Esophagus squamous epithelium (tissue), 5 donors: ENCODE data around the gene GPR137. TPM values are rescaled to one million over a fixed set of nuclear protein-coding genes. Genes with fewer than 3 reads are reported as not detected.

Experiments used
- DNase-seq: peaks from one replicate; lab custom pipeline; 2025; lab: John Stamatoyannopoulos, UW
- H3K27ac ChIP-seq, 4 donors: fragments of 200-600 bp; sonication (generic); one replicate each; pipeline ENCODE4 v1.5.1; 2016 to 2019; ENCODE audit warnings: mild to moderate bottlenecking in 1 of 4
- H3K27me3 ChIP-seq, 4 donors: fragments of 200-600 bp; sonication (generic); 1 replicate in 3 of 4; 2 replicates in 1 of 4; pipeline versions ENCODE4 v1.5.1 to v1.6.0; 2017 to 2021; ENCODE audit warnings: antibody characterized with exemption in 1 of 4
- H3K36me3 ChIP-seq, 3 donors: fragments of 200-600 bp; sonication (generic); one replicate each; pipeline ENCODE4 v1.5.1; 2016 to 2019
- H3K4me1 ChIP-seq, 3 donors: fragments of 200-600 bp; sonication (generic); one replicate each; pipeline ENCODE4 v1.5.1; 2017 to 2019
- H3K4me3 ChIP-seq, 4 donors: fragments of 200-600 bp; sonication (generic); 1 replicate in 3 of 4; 2 replicates in 1 of 4; pipeline ENCODE4 v1.5.1; 2016 to 2019; ENCODE audit warnings: mild to moderate bottlenecking in 2 of 4, moderate library complexity in 1 of 4
- H3K9me3 ChIP-seq, 3 donors: fragments of 200-600 bp; sonication (generic); one replicate each; pipeline ENCODE4 v1.5.1; 2016 to 2019
- POLR2A ChIP-seq, 4 donors: fragments of 450-650 bp; IDR thresholded peaks; one replicate each; pipeline ENCODE4 v1.6.1; 2017; ENCODE audit warnings: antibody characterized with exemption in 4 of 4, mild to moderate bottlenecking in 4 of 4, moderate library complexity in 3 of 4
- WGBS, 2 donors: methylation state at CpG; one replicate each; pipeline ENCODE4 v1.1.5; 2018; 5-methylcytosine and 5-hydroxymethylcytosine counted together
- intact Hi-C: fragments of 100-400 bp; cut with DNase I; formaldehyde crosslinking; loops from one replicate; pipeline ENCODE4 v1.15.0; 2022
- total RNA-seq, 4 donors: library from RNA; depleted of rRNA; stranded (reverse); fragments of >200 nt; gene quantifications; one replicate each; pipeline ENCODE4 v1.1.0, GENCODE V29; 2016
- TF ChIP-seq, protein P1 (sequence below), 6 experiments: fragments of 450-650 bp in 4 of 6; fragments of 200-600 bp in 2 of 6; sonication (generic) in 2 of 6; IDR thresholded peaks; one replicate each; pipeline ENCODE4 v1.5.1; 2016 to 2019; ENCODE audit warnings: antibody characterized with exemption in 6 of 6, mild to moderate bottlenecking in 4 of 6, moderate library complexity in 4 of 6
- donor health status: DM: yes; HTN: yes; CAD: no.

GPR137 gene
- total RNA-seq, 4 donors from 2014 or later: 17.5 to 19.9 (median 19.2) TPM

DNA sequence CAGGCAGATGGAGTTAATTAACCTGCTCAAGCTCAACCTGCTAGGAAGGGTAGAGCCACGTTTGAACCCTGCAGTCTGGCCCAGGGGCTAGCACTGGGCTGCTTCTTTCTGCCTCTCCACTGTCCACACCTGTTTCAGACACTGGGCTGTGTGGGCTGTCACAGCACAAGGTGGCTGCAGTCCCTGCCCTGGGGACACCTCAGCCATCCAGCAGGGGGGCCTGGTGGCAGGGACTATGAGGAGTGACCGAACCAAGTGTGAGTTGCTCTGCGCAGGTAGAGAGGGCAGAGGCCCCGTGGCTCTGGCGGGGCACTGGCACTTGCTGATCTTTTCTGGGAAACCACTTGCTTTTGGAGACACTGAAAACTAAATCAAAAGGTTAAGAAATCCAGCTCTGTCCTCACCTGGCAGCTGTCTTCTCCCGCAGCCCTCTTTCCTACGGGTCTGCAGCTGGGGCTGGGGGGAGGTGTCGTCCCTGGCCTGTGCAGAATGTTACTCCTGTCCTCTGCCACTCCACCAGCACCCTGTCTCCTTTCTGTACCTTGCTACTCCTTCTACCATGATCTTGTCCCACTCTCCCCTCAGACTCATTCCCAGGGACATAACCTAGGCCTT lies 7.0 kb upstream of the GPR137 start:
- H3K36me3 ChIP-seq: peaks cover 4 to 72% (median 9%) of the 10 kb centered on the region in 3 donors
- H3K27ac ChIP-seq: no peak overlapping the region
- DNase-seq: no peak
- no peaks in the 10 kb centered on the region for H3K27me3 ChIP-seq
- intact Hi-C loops: no loop called here
- no peak overlapping the region for H3K4me3 ChIP-seq
- 88 to 97% methylated on average over 4 to 5 of the region's 8 CpGs for WGBS, 2 donors
- H3K9me3 ChIP-seq: no peaks in the 10 kb centered on the region
- peaks cover 17 to 58% (median 20%) of the 10 kb centered on the region in 3 donors for H3K4me1 ChIP-seq
- TF ChIP-seq, protein P1, sequence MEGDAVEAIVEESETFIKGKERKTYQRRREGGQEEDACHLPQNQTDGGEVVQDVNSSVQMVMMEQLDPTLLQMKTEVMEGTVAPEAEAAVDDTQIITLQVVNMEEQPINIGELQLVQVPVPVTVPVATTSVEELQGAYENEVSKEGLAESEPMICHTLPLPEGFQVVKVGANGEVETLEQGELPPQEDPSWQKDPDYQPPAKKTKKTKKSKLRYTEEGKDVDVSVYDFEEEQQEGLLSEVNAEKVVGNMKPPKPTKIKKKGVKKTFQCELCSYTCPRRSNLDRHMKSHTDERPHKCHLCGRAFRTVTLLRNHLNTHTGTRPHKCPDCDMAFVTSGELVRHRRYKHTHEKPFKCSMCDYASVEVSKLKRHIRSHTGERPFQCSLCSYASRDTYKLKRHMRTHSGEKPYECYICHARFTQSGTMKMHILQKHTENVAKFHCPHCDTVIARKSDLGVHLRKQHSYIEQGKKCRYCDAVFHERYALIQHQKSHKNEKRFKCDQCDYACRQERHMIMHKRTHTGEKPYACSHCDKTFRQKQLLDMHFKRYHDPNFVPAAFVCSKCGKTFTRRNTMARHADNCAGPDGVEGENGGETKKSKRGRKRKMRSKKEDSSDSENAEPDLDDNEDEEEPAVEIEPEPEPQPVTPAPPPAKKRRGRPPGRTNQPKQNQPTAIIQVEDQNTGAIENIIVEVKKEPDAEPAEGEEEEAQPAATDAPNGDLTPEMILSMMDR (IDR thresholded peaks at IDR 0.05): no peak
- no peak for TF ChIP-seq POLR2A (IDR thresholded peaks at IDR 0.05)

DNA sequence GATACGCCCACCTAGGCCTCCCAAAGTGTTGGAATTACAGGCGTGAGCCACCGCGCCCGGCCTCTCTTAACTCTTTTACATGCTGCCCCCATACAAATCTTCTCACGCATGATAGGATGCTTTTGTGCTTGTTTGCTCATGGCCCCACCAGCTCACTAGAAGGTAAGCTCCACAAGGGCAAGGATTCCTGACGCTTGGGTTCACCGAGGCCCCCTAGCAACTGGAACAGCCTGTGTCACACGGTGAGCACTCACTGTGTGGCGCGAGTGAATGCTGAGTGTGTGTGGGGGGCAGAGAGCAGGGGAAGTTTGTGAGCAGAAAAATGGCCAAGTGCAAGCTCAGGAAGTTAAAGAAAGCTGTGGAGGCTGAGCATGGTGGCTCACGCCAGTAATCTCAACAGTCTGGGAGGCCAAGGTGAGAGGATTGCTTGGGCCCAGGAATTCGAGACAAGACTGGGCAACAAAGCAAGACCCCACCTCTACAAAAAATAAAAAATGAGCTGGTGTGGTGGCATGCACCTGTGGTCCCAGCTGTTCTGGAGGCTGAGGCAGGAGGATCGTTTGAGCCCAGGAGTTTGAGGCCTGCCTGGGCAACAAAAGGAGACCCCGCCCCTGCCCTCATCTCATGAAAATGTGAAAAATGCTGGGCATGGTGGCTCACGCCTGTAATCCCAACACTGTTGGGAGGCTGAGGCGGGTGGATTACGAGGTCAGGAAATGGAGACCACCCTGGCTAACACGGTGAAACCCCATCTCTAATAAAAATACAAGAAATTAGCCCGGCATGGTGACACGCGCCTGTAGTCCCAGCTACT lies 3.5 kb upstream of the GPR137 start:
- peaks cover 24 to 55% (median 29%) of the 10 kb centered on the region in 3 donors for H3K4me1 ChIP-seq
- peak overlapping the region in 1 of 4 donors; percentile 1 for H3K27ac ChIP-seq
- H3K27me3 ChIP-seq: no peaks in the 10 kb centered on the region

DNA sequence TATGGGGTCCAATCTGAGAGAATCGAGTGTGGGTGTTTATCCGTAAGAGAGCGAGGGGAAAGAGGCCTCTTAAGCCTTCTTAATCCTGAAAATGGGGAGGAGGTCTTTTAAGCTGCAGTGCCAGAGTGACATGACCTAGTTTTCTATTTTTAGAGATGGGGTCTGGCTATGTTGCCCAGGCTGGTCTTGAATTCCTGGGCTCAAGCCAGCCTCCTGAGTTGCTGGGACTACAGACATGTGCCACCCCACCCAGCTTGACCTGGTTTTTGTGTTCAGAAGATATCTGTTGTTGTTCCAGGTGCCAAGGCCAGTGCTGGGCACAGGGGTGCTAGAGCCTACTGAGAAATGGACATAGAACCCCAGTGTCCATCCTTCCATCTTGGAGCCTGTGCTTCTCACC lies 2.6 kb upstream of the GPR137 start:
- Histone ChIP-seq H3K9me3 (no peaks in the 10 kb centered on the region), H3K36me3 (peaks cover 3 to 45% (median 4%) of the 10 kb centered on the region in 3 donors), H3K4me1 (peaks cover 24 to 56% (median 28%) of the 10 kb centered on the region in 3 donors), H3K4me3 (peak overlapping the region in 2 of 4 donors; percentile 81 to 87), H3K27ac (peak overlapping the region; percentile 2 to 99 (median 97)), H3K27me3 (no peaks in the 10 kb centered on the region)
- TF ChIP-seq POLR2A (IDR thresholded peaks at IDR 0.05): no peak
- TF ChIP-seq, protein P1 (IDR thresholded peaks at IDR 0.05): no peak
- intact Hi-C loops: no loop called here
- DNase-seq: no peak
- 84 to 89% methylated on average over 3 of the region's 3 CpGs for WGBS, 2 donors

More for the DNA sequence above, 3.5 kb upstream of the GPR137 start:
- no peak for DNase-seq
- Histone ChIP-seq H3K4me3 (no peak overlapping the region), H3K36me3 (peaks cover 4 to 47% (median 9%) of the 10 kb centered on the region in 3 donors), H3K9me3 (no peaks in the 10 kb centered on the region)
- intact Hi-C loops: no loop called here
- WGBS, 2 donors: 89 to 95% methylated on average over 16 to 19 of the region's 22 CpGs
- TF ChIP-seq, protein P1 (IDR thresholded peaks at IDR 0.05): no peak

DNA sequence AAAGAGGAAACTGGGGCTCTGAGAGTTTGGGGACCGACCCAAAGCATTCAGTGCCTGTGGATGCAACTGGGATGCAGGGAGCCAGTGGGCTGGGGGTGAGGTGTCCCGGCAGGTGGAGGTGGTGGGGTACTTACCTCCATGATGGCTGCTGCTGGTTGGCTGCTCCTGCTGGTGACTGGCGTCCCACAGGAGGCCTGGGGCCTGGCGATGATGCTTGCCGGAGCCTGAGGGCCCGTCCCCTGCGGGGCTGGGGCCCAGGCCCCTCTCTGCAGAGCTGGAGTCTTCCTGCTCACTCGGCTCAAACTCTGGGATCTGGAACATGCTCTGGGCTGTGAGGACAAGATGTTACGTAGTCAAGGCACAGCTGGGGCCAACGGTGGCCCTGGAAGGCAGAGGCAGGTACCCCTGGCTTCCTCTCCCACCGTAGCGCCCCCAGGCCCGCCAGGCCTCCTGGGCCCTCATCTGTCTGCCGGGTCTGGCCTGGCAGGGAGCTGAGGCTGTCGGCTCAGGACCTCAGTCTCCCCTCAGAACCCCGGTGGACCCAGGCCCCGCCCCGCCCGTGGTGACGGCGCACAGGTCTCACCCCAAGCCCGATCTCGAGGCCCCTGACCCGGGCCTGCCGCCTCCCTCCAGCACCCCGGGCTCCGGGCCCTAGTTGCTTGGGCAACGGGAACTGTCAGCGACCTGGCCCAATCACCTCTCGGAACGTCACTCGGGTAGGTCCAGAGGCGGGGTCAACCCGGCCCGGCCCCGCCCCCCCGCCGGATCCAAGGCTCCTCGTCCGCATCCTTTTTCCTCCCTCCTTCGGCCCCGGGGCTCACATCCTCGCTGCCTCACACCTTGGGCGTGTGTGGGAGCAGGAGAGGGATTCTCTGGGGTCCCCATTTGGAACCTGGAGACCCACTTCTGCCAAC lies 1.3 kb upstream of the GPR137 start, which contains the start of gene BAD:
TSS of gene BAD (minus strand) at position 618 of the 914 bp plus-strand sequence. CDS start at position 321, 297 bp downstream.
- peak within 1 kb of the TSS; percentile 94 to 99 (median 97) for H3K27ac ChIP-seq
- DNase-seq: peak; percentile 65
- no peaks in the 10 kb centered on the region for H3K9me3 ChIP-seq
- TF ChIP-seq, protein P1 (IDR thresholded peaks at IDR 0.05): no peak
- TF ChIP-seq POLR2A (IDR thresholded peaks at IDR 0.05): peak in 3 of 4 donors; percentile 43 to 78 (median 76)
- 3 to 7% methylated on average over 4 to 13 of the region's 44 CpGs for WGBS, 2 donors
- no peaks in the 10 kb centered on the region for H3K27me3 ChIP-seq
- peak within 1 kb of the TSS; percentile 81 to 89 (median 88) for H3K4me3 ChIP-seq
- H3K4me1 ChIP-seq: peaks cover 24 to 56% (median 28%) of the 10 kb centered on the region in 3 donors
- peaks cover 0 to 36% (median 4%) of the 10 kb centered on the region in 3 donors for H3K36me3 ChIP-seq
- intact Hi-C loops: no loop called here
